Cardiac muscle cell (in vitro differentiated cells and primary cell): Measurements from ENCODE around the gene RELN. TPM values are rescaled to one million over a fixed set of nuclear protein-coding genes. Genes with fewer than 3 reads are reported as not detected.

Experiments
- DNase-seq, 2 donors: peaks; one replicate each; pipeline versions ENCODE4 v3.0.0 to v3.0.0-alpha.2; 2010 to 2017; ENCODE audit warnings: low read depth in 1 of 2, low spot score in 1 of 2
- H3K27ac ChIP-seq: fragments of 200-600 bp; sonication (generic); 2 replicates; pipeline ENCODE4 v1.5.1; 2016
- H3K27me3 ChIP-seq: fragments of 200-600 bp; sonication (generic); 2 replicates; pipeline ENCODE4 v1.6.0; 2016; ENCODE audit warnings: control low read depth
- H3K36me3 ChIP-seq: fragments of 200-600 bp; sonication (generic); 2 replicates; pipeline ENCODE4 v1.5.1; 2016; ENCODE audit warnings: control low read depth
- H3K4me1 ChIP-seq: fragments of 200-600 bp; sonication (generic); 2 replicates; pipeline ENCODE4 v1.8.1; 2017; ENCODE audit warnings: low read depth, mild to moderate bottlenecking, mixed run types
- H3K4me3 ChIP-seq: fragments of 200-600 bp; sonication (generic); 2 replicates; pipeline ENCODE4 v1.5.1; 2016; ENCODE audit warnings: mild to moderate bottlenecking
- H3K9me3 ChIP-seq: fragments of 200-600 bp; sonication (generic); 2 replicates; pipeline ENCODE4 v1.5.1; 2017; ENCODE audit warnings: low read depth, mild to moderate bottlenecking, control low read depth
- CTCF ChIP-seq: IDR thresholded peaks from 2 replicates; pipeline ENCODE4 v1.5.1; 2012; ENCODE audit warnings: low read depth, mild to moderate bottlenecking, low read length
- polyA plus RNA-seq: library from polyadenylated mRNA; unstranded; fragments of >200 nt; fragmentation: Nextera tagmentation; extraction: Ambion mirVana; gene quantifications from 2 replicates; pipeline ENCODE4 v1.2.1, GENCODE V29; 2016
- total RNA-seq: library from RNA; depleted of rRNA; stranded (reverse); fragments of >200 nt; gene quantifications from 2 replicates; pipeline ENCODE4 v1.2.3, GENCODE V29; 2016

The RELN gene
- total and polyA plus RNA-seq, 2 experiments from 2014 or later, result 19.2 to 46.9 TPM

- H3K27ac ChIP-seq, result no peak overlapping the region
- no peaks in the 10 kb centered on the region for H3K27me3 ChIP-seq
- peak in 1 of 2 donors; percentile 48 for DNase-seq
- H3K4me3 ChIP-seq, result no peak overlapping the region
- peaks cover 6% of the 10 kb centered on the region for H3K4me1 ChIP-seq
- H3K36me3 ChIP-seq, result no peaks in the 10 kb centered on the region
- no peak for TF ChIP-seq CTCF
- H3K9me3 ChIP-seq, result no peaks in the 10 kb centered on the region
Measured at GRCh38 chr7:104017001-104017400, 27.5 kb upstream of the RELN start.

- Histone ChIP-seq H3K4me3 (no peak overlapping the region), H3K27me3 (no peaks in the 10 kb centered on the region), H3K36me3 (no peaks in the 10 kb centered on the region), H3K27ac (no peak overlapping the region), H3K4me1 (peaks cover 13% of the 10 kb centered on the region), H3K9me3 (no peaks in the 10 kb centered on the region)
- TF ChIP-seq CTCF, result no peak
- DNase-seq, result no peak
Measured at GRCh38 chr7:104012835-104013234, 23.4 kb upstream of the RELN start.

- TF ChIP-seq CTCF, result no peak
- no peaks in the 10 kb centered on the region for H3K9me3 ChIP-seq
- no peaks in the 10 kb centered on the region for H3K36me3 ChIP-seq
- DNase-seq, result peak in 1 of 2 donors; percentile 23
- H3K4me3 ChIP-seq, result no peak overlapping the region
- H3K4me1 ChIP-seq, result peaks cover 13% of the 10 kb centered on the region
- H3K27me3 ChIP-seq, result no peaks in the 10 kb centered on the region
- H3K27ac ChIP-seq, result peak overlapping the region; percentile 25
Measured at GRCh38 chr7:104011829-104012228, 22.4 kb upstream of the RELN start.

GRCh38 chr7:104010052-104010909, 20.8 kb upstream of the RELN start:
- no peak for DNase-seq
- H3K27me3 ChIP-seq, result no peaks in the 10 kb centered on the region
- no peak overlapping the region for H3K4me3 ChIP-seq
- peaks cover 13% of the 10 kb centered on the region for H3K4me1 ChIP-seq
- H3K27ac ChIP-seq, result no peak overlapping the region
- TF ChIP-seq CTCF, result no peak
- no peaks in the 10 kb centered on the region for H3K36me3 ChIP-seq
- no peaks in the 10 kb centered on the region for H3K9me3 ChIP-seq

GRCh38 chr7:104008107-104008506, 18.6 kb upstream of the RELN start:
- H3K4me1 ChIP-seq, result peaks cover 13% of the 10 kb centered on the region
- no peaks in the 10 kb centered on the region for H3K27me3 ChIP-seq
- DNase-seq, result no peak
- no peak overlapping the region for H3K27ac ChIP-seq
- H3K36me3 ChIP-seq, result no peaks in the 10 kb centered on the region
- no peak for TF ChIP-seq CTCF
- no peaks in the 10 kb centered on the region for H3K9me3 ChIP-seq
- no peak overlapping the region for H3K4me3 ChIP-seq
